HG03439 (cell line): ENCODE data around the gene XPO4.
"Not testable (repeated sequence)": the region's sequence is repeated elsewhere in the genome, so short reads cannot be mapped to it uniquely, and the experiment has no call there.

Source experiments
- ATAC-seq: cut with Tn5 transposase; IDR thresholded peaks from one replicate; pipeline ENCODE4 v1.9.1; 2021; ENCODE audit warnings: mild to moderate bottlenecking, moderate library complexity; ENCODE audit not compliant: unreplicated experiment

Gene XPO4

DNA sequence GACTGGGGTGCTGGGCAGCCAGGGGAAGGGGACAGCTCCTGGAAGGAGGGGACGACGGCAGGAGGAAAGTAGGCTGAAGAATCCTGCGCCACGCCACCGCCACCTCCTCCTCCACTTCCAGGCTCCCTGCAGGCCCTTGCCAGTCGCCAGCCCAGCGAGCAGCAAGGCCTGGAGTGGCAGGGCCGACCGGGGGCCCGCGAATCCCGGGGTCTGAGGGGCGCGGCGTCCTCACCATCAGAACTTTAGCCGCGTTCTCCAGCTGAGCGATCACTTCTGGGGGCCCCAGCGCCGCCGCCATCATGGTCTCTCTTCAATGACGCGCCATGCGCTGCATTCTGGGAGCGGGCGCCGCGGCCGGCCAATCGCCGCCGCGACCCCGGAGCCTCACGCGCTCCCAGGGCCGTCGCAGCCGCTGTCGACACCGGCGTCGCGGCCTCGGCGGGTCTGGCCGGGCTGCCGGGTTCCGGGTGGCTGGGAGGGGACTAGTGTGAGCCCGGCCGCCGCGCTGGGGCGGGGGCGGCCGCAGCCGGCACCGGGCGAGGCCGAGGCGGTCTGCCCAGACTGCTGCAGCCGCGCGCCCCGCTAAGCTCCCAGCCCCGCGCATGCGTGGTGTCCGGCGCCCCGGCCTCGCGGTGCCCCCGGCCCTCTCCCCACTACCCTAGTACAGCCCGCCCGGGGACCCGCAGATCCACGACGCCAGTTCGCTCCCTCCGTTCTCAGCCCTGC, at the start of gene XPO4:
XPO4 (minus strand) TSS at position 309 of the 726 bp plus-strand sequence; CDS start at position 301, 8 bp downstream.
- peak; percentile 97 for ATAC-seq

DNA sequence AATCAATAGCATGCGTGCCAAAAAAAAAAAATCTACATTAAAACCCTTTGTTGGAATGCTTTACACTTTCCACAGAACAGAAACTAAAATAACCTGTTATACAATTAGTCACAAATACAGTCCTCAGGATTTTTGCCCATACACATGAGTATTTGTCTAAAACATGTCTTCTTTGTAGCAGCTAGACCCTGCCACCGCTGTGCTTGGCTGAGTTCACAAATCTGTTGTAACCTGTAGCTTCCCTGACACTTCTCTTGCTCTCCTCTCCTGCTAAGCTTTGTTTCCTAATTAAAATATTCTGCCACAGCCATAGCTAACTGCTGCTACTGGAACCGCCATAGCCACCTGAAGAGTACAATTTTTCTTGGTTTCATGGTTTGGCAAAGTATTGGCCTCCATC, 45.5 kb upstream of the XPO4 start:
- not testable (repeated sequence) for ATAC-seq

DNA sequence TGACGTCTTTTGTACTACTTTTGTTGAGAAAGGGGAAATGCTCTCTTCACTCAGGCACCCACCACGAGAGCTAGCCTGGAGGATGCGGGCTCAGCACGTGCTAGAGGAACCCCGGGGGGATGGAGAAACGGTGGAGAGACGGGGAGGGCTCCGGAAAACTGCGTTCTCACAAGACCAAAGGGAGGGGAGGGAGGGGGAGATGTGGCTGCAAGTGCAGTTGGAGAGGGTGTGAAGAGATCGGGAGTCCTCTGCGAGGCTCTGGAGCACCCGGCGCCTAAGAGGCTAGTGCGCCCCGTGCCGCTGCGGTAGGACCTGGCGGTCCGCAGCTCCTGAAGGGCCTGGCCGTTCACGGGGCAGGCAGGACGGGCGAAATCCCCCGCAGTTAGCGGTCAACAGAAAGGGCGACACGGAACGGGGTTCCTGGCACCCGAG, 43.4 kb upstream of the XPO4 start:
- no peak for ATAC-seq

- no peak for ATAC-seq
Measured at GRCh38 chr13:20942938-20943559, 40.5 kb upstream of the XPO4 start.

- not testable (repeated sequence) for ATAC-seq
Measured at GRCh38 chr13:20940511-20940910, 38.0 kb upstream of the XPO4 start.

GRCh38 chr13:20940083-20940482, 37.5 kb upstream of the XPO4 start:
- no peak for ATAC-seq

- ATAC-seq = no peak
Measured at GRCh38 chr13:20939662-20940061, 37.1 kb upstream of the XPO4 start.

DNA sequence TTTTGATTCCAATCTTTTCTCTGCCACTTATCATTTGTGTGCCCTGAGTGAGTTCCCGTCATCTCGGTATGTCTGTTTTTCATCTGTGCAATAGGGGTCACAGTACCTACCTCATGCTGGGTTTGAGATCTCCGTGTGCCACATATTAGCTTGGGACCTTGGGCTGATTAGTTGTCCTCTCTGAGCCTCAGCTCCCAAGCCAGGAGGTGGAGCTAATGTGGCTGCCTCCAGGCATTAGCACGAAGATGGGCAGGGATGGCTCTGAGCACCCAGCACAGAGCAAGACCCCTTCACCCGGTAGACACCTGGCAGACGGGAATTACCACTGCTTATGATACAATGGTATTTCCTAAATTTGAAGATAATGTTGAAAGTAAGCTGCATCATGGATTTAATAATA, 35.8 kb upstream of the XPO4 start:
- no peak for ATAC-seq

- ATAC-seq = no peak
Measured at GRCh38 chr13:20927596-20928257, 25.2 kb upstream of the XPO4 start.

DNA sequence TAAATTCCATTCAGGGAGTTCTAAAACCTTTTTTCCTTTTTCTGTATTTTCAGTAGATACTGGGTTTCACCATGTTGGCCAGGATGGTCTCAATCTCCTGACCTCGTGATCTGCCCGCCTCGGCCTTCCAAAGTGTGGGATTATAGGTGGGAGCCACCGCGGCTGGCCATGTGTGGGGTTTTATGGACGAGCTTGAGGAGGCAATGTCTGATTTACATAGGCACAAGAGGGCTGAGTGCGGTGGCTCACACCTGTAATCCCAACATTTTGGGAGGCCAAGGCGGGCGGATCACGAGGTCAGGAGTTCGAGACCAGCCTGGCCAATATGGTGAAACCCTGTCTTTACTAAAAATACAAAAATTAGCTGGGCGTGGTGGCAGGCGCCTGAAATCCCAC, 22.8 kb upstream of the XPO4 start:
- not testable (repeated sequence) for ATAC-seq

GRCh38 chr13:20924758-20925394, 22.3 kb upstream of the XPO4 start:
- no peak for ATAC-seq

- ATAC-seq = no peak
Measured at GRCh38 chr13:20923272-20923671, 20.7 kb upstream of the XPO4 start.

DNA sequence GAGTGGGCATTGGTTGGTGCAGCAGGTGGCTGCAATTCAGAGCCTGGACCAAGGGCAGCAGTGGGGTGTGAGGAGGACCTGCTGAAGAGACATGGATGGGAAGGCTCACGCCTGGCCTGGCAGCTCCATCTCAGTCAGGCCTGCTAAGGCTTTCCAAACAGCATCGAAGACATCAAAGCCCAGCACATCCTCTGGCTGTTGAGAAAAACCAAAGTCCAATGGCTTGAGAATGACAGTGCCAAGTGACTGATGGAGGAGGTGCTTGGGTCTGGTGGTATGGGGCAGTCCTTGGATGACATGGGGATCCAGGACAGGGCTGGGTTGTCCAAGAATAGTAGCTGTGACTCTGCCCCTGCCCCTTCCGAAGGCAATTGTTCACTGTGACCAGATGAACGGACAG, 19.0 kb upstream of the XPO4 start:
- no peak for ATAC-seq

DNA sequence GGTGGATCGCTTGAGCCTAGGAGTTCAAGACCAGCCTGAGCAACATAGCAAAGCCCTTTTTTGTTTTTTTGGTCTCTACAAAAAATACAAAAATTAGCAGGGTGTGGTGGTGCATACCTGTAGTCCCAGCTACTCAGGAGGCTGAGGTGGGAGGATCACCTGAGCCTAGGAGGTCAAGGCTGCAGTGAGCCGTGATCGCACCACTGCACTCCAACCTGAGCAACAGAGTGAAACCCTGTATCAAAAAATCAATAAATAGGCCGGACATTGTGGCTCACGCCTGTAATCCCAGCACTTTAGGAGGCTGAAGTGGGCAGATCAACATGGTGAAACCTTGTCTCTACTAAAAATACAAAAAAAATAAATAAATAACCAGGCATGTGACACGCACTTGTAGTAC, 13.1 kb upstream of the XPO4 start:
- ATAC-seq = not testable (repeated sequence)

DNA sequence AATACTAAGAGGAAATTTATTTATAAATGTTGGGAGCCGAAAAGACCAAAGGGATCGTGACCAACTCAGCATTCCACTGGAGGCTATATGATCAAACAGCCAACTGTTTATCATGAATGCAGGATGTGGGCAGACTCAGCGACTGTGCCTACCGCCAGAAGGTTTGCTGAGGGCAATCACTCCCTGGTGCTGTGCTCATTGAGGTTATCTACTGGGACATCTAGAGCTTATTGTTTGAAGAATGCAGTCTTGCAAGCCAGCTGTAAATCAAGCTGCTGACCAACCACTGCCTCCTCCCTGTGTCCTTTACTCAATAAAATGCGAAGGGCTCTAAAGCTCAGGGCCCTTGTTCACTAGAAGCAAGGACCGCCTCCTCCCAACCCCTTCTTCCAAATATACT, 8.5 kb upstream of the XPO4 start:
- ATAC-seq = no peak

DNA sequence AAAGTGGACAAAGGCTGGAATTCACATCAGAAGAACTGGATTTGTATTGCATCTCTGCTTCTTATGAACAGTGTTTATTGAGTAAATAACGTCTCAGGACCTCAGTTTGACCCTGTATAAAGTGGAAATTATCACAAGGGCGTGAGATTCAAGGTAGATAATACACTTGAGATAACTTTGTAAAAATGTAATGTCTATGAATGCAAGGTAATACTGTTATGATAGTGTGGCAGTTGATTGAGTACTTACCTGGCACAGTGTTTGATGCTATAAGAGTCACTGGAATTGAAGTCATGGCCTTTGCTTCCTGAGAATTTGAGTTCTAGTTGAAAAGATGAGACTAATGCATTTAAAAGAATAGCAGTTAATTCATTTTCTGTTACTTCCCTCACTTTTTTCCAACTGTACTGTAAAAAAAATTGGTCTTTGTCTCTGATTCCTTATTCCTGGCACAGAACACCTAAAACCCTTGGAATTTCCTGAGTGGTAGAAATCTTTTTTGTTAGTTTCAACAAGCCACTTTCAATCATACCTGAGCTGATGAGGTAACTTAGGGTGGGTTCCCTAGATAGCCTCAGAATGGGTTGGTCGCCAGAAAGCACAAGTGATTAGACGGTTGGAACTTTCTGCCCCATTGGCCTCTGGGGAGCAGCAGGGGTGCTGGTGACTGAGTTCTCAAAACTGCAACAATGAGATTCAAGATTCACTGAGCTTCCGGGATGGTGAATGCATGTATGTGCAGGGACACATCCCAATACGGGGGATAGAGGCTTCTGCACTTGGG, 6.4 kb upstream of the XPO4 start:
- no peak for ATAC-seq

- ATAC-seq = no peak
Measured at GRCh38 chr13:20904908-20905307, 2.4 kb upstream of the XPO4 start.

DNA sequence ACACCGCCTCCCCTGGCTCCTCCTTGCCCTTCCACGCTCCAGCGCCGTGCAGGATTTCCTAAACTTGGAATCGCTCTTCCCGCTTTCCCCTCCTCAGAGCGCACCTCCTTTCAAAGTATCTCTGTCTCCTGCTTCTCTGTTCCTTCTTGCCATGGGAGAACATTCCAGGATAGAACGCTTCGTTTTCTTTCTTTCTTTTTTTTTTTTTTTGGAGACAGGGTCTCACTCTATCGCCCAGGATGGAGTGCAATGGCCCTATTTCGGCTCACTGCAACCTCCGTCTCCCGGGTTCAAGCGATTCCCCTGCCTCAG, 574 bp upstream of the XPO4 start:
- ATAC-seq = no peak

GRCh38 chr13:20901668-20902437, 693 bp downstream of the XPO4 start:
- peak; percentile 32 for ATAC-seq

- no peak for ATAC-seq
Measured at GRCh38 chr13:20894245-20894644, 8.3 kb downstream of the XPO4 start.
